ENCODE measurements around the gene FSTL4. TPM values are rescaled to one million over a fixed set of nuclear protein-coding genes. Genes with fewer than 3 reads are reported as not detected.

FSTL4 gene
- total and polyA plus RNA-seq, 2 of the 4 experiments (the other 2 are of a cell fraction): 0.18 TPM; not detected in 1

DNA sequence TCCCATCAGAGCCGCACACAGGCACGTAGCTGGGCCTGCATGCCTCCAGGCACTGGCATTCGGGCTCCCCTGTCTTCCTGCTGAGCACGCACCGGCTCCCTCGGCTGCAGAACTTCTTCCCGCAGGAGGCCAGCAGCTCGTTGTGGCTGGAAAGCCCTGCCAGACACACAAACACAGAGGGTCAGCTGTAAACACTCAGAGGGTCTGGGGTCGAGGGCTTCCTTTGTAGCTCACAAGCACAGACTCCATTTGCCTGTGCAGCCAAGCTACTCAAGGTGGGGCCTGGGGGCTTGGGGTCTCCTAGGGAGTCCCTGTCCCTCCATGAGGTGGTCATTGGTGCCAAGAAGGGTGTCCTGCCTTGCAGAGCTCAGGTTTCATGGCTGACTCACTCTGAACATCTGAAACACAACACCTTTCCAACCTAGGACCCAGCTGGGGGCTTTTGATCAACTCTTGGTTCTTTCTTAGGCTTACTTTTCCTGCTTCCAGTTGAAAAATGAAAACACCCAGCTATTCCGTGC lies 211.4 kb downstream of the FSTL4 start:
- Histone ChIP-seq H2BK20ac (ENCODE audit: low read depth, low read length) (no peak overlapping the region), H3K9me1 (ENCODE audit: insufficient read depth, low read length) (no peaks in the 10 kb centered on the region), H3K36me3 (ENCODE audit: control insufficient read depth, insufficient read depth, low read length) (no peaks in the 10 kb centered on the region), H2BK15ac (ENCODE audit: low read depth, low read length) (no peak overlapping the region), H2AFZ (replicated peaks; ENCODE audit: low read length, poor library complexity) (no peak overlapping the region), H4K20me1 (ENCODE audit: insufficient read depth, low read length) (no peaks in the 10 kb centered on the region), H3K4ac (ENCODE audit: low read depth, low read length) (no peak overlapping the region), H2BK120ac (ENCODE audit: low read depth, low read length) (no peak overlapping the region), H2AK5ac (ENCODE audit: low read depth, low read length) (no peak overlapping the region), H3K4me3 (ENCODE audit: insufficient read depth, low read depth, low read length) (no peak overlapping the region), H3K4me2 (ENCODE audit: low read depth, low read length) (no peak overlapping the region), H3K14ac (replicated peaks; ENCODE audit: low read depth, low read length) (no peak overlapping the region), H2AK9ac (replicated peaks; ENCODE audit: low read depth, low read length, poor library complexity) (no peak overlapping the region), H3K18ac (ENCODE audit: low read depth, low read length) (no peak overlapping the region), H3K27ac (ENCODE audit: insufficient read depth, low read length) (no peak overlapping the region), H3K9ac (ENCODE audit: low read depth, low read length) (no peak overlapping the region), H2BK5ac (ENCODE audit: low read depth, low read length, poor library complexity, severe bottlenecking) (no peak overlapping the region), H4K8ac (ENCODE audit: low read depth in 2 of 2, low read length in 2 of 2) (no peak overlapping the region), H3K27me3 (ENCODE audit: control insufficient read depth, insufficient read depth, low read length) (peaks cover 8% of the 10 kb centered on the region; the same call in 1 of the 2 replicates), H3K4me1 (ENCODE audit: control insufficient read depth, insufficient read depth, low read length) (no peaks in the 10 kb centered on the region), H3K79me1 (ENCODE audit: low read depth in 1 of 2, low read length in 2 of 2) (no peaks in the 10 kb centered on the region), H3K23ac (ENCODE audit: low read depth, low read length) (no peak overlapping the region), H3K56ac (ENCODE audit: extremely low read depth, insufficient read depth, low read length) (no peak overlapping the region), H4K91ac (ENCODE audit: insufficient read depth, low read depth, low read length) (no peak overlapping the region), H4K5ac (ENCODE audit: low read depth, low read length) (no peak overlapping the region), H3K9me3 (ENCODE audit: control insufficient read depth, insufficient read depth, low read length) (no peaks in the 10 kb centered on the region)
- no peak for DNase-seq
- WGBS, 2 experiments (ENCODE audit: extremely low coverage in 2 of 2, insufficient read length in 1 of 2): 20% methylated on average over 1 of the region's 10 CpGs; no CpG with 5 or more reads in 1 of the 2 experiments
- intact Hi-C loops (cut with micrococcal nuclease): no loop called here
- TF ChIP-seq FOS (IDR thresholded peaks at IDR 0.05; ENCODE audit: low read depth, low read length): no peak
- no peak for TF ChIP-seq CHD1 (IDR thresholded peaks at IDR 0.05; ENCODE audit: low read depth, low read length)
- no peak for TF ChIP-seq MAFK (IDR thresholded peaks at IDR 0.05; ENCODE audit: low read depth, low read length)
- no peak for TF ChIP-seq RCOR1 (IDR thresholded peaks at IDR 0.05; ENCODE audit: insufficient replicate concordance, low read length)
- no peak for TF ChIP-seq NFE2L2 (IDR thresholded peaks at IDR 0.05; ENCODE audit: low read depth, low read length)
- no peak for TF ChIP-seq RFX5 (IDR thresholded peaks at IDR 0.05; ENCODE audit: low read depth, low read length)
- TF ChIP-seq RAD21 (IDR thresholded peaks at IDR 0.05; ENCODE audit: low read length): no peak
- TF ChIP-seq, protein P1, sequence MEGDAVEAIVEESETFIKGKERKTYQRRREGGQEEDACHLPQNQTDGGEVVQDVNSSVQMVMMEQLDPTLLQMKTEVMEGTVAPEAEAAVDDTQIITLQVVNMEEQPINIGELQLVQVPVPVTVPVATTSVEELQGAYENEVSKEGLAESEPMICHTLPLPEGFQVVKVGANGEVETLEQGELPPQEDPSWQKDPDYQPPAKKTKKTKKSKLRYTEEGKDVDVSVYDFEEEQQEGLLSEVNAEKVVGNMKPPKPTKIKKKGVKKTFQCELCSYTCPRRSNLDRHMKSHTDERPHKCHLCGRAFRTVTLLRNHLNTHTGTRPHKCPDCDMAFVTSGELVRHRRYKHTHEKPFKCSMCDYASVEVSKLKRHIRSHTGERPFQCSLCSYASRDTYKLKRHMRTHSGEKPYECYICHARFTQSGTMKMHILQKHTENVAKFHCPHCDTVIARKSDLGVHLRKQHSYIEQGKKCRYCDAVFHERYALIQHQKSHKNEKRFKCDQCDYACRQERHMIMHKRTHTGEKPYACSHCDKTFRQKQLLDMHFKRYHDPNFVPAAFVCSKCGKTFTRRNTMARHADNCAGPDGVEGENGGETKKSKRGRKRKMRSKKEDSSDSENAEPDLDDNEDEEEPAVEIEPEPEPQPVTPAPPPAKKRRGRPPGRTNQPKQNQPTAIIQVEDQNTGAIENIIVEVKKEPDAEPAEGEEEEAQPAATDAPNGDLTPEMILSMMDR (conservative IDR thresholded peaks at IDR 0.05; ENCODE audit: low read depth, low read length): no peak
- no peak for TF ChIP-seq MAZ (IDR thresholded peaks at IDR 0.05; ENCODE audit: borderline replicate concordance, low read depth, low read length)
- no peak for TF ChIP-seq CEBPB (IDR thresholded peaks at IDR 0.05; ENCODE audit: low read depth, low read length)
- ATAC-seq (ENCODE audit: low read depth): no peak
- CTCF ChIA-PET: no interaction called here
- dilution Hi-C loops (cut with HindIII; ENCODE audit: low sequenced_read_pairs, unreplicated experiment): no loop called here
- POLR2A ChIA-PET (ENCODE audit: unreplicated experiment): no interaction called here
- in situ Hi-C loops (cut with MboI; ENCODE audit: low sequenced_read_pairs): no loop called here
- no TSS peak for BruUV-seq (replicated peaks)

Data from IMR-90 (cell line).